Spinal cord (tissue), 10 donors: ENCODE results near the gene MSRB2. TPM values are rescaled to one million over a fixed set of nuclear protein-coding genes. Genes with fewer than 3 reads are reported as not detected.
A peak's percentile ranks its signal among the peaks of the same experiment; 100 is the strongest.

ENCODE experiments used
- DNase-seq, 6 donors: peaks; one replicate each; pipeline versions ENCODE4 v3.0.0 to v3.0.0-alpha.2; 2013 to 2015; ENCODE audit warnings: low spot score in 6 of 6, low read depth in 4 of 6
- H3K27ac ChIP-seq: one replicate; pipeline ENCODE4 v1.5.1; 2013; ENCODE audit warnings: low read depth, low read length, control low read depth
- H3K27me3 ChIP-seq: one replicate; pipeline ENCODE4 v1.6.1; 2013; ENCODE audit warnings: low read length; ENCODE audit not compliant: control insufficient read depth, insufficient read depth
- H3K36me3 ChIP-seq: one replicate; pipeline ENCODE4 v1.6.1; 2013; ENCODE audit warnings: low read length; ENCODE audit not compliant: control insufficient read depth, insufficient read depth
- H3K4me1 ChIP-seq: one replicate; pipeline ENCODE4 v1.6.1; 2013; ENCODE audit warnings: low read length; ENCODE audit not compliant: control insufficient read depth, insufficient read depth
- H3K4me3 ChIP-seq: one replicate; pipeline ENCODE4 v1.5.1; 2013; ENCODE audit warnings: low read depth, low read length, control low read depth
- H3K9me3 ChIP-seq: one replicate; pipeline ENCODE4 v1.6.1; 2013; ENCODE audit warnings: low read length; ENCODE audit not compliant: control insufficient read depth, insufficient read depth
- WGBS: methylation state at CpG from one replicate; pipeline ENCODE4 v1.1.5; 2013; ENCODE audit warnings: missing lambda C conversion rate; ENCODE audit not compliant: insufficient coverage; 5-methylcytosine and 5-hydroxymethylcytosine counted together
- polyA plus RNA-seq, 2 donors: library from polyadenylated mRNA; unstranded; fragments of 120-200 nt; gene quantifications; one replicate each; pipeline ENCODE4 v1.2.1, GENCODE V29; 2013; ENCODE audit not compliant: insufficient read length in 2 of 2
- small RNA-seq: library from RNA; depleted of rRNA; stranded (forward); fragments of <200 nt; gene quantifications from one replicate; pipeline ENCODE3, GENCODE V24; 2014; ENCODE audit warnings: low replicate concordance
- total RNA-seq, 2 donors: library from RNA; depleted of rRNA in 1 of 2; stranded (reverse); fragments of 120-200 nt in 1 of 2; fragments of >200 nt in 1 of 2; gene quantifications; one replicate each; pipeline versions ENCODE4 v1.2.3 to v1.2.4, GENCODE V29; 2013 to 2014
- donor health status: healthy.

MSRB2 gene
- total and polyA plus RNA-seq, 4 donors: 19.6 to 46.9 (median 35.7) TPM

DNA sequence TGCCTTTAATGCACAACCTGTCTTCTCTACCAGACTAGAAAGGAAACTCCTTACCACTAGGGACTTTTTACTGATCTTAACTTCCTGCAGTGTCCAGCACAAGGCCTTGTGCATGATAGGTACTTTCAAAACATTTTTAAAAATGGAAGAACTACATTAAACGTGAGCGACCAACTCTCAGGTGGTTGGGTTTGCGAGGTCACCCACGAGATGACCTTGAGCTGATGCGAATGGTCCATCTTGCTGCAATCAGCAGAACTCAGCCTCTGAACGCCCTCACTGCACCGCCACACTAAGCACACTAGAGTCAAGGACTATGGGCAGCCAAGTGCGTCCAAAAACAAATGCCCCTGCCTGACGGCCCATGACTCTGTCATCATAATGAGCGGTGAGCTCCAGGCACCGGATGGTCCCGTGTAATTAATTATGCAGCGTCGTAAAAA is 61.9 kb downstream of the MSRB2 start:
- 52% methylated on average over 14 of the region's 14 CpGs for WGBS
- Histone ChIP-seq H3K27me3 (peaks cover 2% of the 10 kb centered on the region), H3K4me1 (peaks cover 5% of the 10 kb centered on the region), H3K36me3 (no peaks in the 10 kb centered on the region), H3K4me3 (no peak overlapping the region), H3K9me3 (no peaks in the 10 kb centered on the region), H3K27ac (no peak overlapping the region)
- DNase-seq: no peak

DNA sequence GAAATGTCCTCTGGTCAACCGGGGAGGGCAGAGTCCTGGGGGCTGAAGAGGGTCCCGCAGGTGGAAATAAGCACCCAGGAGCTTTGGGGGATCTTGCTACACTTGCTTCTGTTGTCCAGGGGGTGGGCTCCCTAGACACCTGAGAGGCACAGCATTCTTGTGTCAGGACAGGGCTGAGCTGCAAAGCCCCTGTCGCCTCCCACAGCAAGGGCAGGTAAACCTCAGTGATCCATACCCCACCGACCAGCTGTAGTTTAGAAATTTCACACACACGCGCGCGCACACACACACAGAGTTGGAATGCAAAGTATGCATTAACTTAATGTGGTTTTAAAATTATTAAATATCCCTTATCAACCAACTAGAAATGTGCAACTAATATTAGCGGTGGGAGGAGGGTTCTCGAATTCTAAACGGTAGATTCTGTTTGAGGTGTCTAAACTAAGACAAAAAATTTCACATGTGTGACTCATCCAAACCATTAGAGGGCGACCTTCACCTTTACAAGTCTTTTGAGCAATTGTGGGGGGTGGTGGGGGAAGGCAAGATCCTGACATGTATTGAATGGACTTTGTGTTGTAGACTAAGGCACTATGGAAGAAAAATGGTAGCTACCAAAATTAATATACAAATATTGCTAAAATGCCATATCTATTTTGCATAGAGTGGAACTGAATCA is 62.5 kb downstream of the MSRB2 start:
- Histone ChIP-seq H3K4me3 (peak overlapping the region; percentile 21), H3K9me3 (no peaks in the 10 kb centered on the region), H3K27ac (no peak overlapping the region), H3K4me1 (peaks cover 5% of the 10 kb centered on the region), H3K27me3 (peaks cover 2% of the 10 kb centered on the region), H3K36me3 (no peaks in the 10 kb centered on the region)
- peak in 3 of 6 donors; percentile 24 to 86 (median 63) for DNase-seq
- WGBS: 47% methylated on average over 2 of the region's 12 CpGs

DNA sequence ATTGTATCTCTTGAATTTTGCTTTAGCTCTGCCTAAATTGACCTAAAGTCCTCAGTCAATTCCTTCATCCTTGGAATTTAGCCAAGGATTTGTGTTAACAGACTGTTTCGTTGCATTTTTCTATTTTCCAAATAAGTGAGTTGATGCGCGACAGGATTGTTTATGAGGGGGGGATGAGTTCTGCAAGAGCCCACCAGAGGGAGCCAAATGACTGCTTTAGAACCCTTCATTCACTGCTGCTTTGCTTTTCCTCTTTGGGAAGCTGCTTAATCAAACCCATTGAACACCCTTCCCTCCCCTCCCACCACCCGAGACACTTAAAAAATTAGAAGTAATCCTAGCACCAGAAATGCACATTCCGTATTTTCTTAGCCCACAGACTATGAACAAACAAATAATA is 63.0 kb downstream of the MSRB2 start:
- no CpG with 5 or more reads among the region's 5 CpGs for WGBS
- Histone ChIP-seq H3K27me3 (peaks cover 2% of the 10 kb centered on the region), H3K36me3 (no peaks in the 10 kb centered on the region), H3K4me1 (peaks cover 5% of the 10 kb centered on the region), H3K4me3 (peak overlapping the region; percentile 21), H3K9me3 (no peaks in the 10 kb centered on the region), H3K27ac (no peak overlapping the region)
- peak in 5 of 6 donors; percentile 70 to 95 (median 76) for DNase-seq

DNA sequence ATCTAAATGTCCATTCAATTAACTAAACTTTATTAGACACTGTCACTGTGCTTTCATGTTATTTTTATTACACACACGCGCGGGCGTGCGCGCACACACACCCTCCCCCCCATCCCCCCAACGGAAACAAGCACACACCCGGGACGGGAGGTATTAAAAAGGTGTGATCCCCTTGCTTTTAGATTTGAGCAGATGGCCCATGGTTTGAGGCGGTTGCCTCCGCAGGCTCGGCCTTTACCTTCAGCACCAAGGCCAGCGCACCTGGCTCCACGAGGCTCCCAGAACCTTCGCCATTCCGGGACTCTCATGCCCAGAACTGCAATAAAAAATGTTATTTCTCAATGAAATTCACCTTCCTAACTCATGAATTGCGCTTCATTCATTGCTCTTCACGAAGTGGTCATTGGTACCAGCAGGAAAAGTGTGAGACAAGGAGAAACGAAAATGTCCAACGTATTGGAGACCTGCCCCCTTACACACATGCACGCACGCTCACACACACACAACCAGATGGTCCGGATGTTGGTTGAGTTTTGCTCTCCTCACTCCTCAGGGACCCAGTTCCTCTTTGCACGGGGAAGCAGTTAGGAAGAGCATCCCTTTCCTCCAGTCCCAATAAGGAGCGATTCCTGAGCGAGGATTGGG is 76.0 kb downstream of the MSRB2 start:
- H3K4me1 ChIP-seq: peaks cover 26% of the 10 kb centered on the region
- no peak overlapping the region for H3K27ac ChIP-seq
- DNase-seq: peak in 1 of 6 donors; percentile 40
- H3K27me3 ChIP-seq: peaks cover 65% of the 10 kb centered on the region
- H3K9me3 ChIP-seq: no peaks in the 10 kb centered on the region
- H3K4me3 ChIP-seq: no peak overlapping the region
- H3K36me3 ChIP-seq: no peaks in the 10 kb centered on the region
- 20% methylated on average over 12 of the region's 26 CpGs for WGBS

Small RNA genes lying within 50 kb of the gene (small RNA-seq; reads per million reads assigned to genes)
- gene RF00561: not detected

Other genes starting within 250 kb of the MSRB2 start
- 10 to 100 TPM in 1 of 2 donors, 1 to 10 TPM in 1; 7.0 to 29.3 TPM for gene ARMC3, start 167.5 kb upstream of the MSRB2 start, total RNA-seq
- 10 to 100 TPM in 1 of 2 donors, 1 to 10 TPM in 1; 8.9 to 12.8 TPM for gene ARMC3, start 167.5 kb upstream of the MSRB2 start, polyA plus RNA-seq
- gene PTF1A, start 96.7 kb downstream of the MSRB2 start, total RNA-seq: under 1 TPM in 1 of 2 donors, not detected in 1; 0.22 TPM
- under 1 TPM; 0.74 to 0.83 TPM for gene PTF1A, start 96.7 kb downstream of the MSRB2 start, polyA plus RNA-seq
- 1 to 10 TPM in 1 of 2 donors, under 1 TPM in 1; 0.69 to 1.0 TPM for gene C10orf67, start 249.2 kb downstream of the MSRB2 start, total RNA-seq
- 1 to 10 TPM in 1 of 2 donors, under 1 TPM in 1; 0.56 to 1.5 TPM for gene C10orf67, start 249.2 kb downstream of the MSRB2 start, polyA plus RNA-seq